PC-9 (cell line): ENCODE data around the gene ACSM4. TPM values are rescaled to one million over a fixed set of nuclear protein-coding genes. Genes with fewer than 3 reads are reported as not detected.

ENCODE experiments used
- BruUV-seq: library from RNA; stranded (reverse); fragments of 400-500 nt; replicated peaks from 2 replicates; lab custom pipeline; 2021; lab: Mats Ljungman, UMichigan
- CTCF ChIA-PET: fragments of 300-600 bp; sonication (Branson Sonifier 250); formaldehyde crosslinking; loops from one replicate; lab custom pipeline; 2022; ENCODE audit warnings: antibody characterized with exemption; lab: Charles Lee
- POLR2A ChIA-PET: fragments of 300-600 bp; sonication (Branson Sonifier 250); formaldehyde crosslinking; loops from one replicate; lab custom pipeline; 2022; ENCODE audit warnings: antibody characterized with exemption; ENCODE audit not compliant: unreplicated experiment; lab: Charles Lee
- DNase-seq, 2 experiments: peaks; one replicate each; pipeline versions ENCODE4 v3.0.0 to v3.0.0-alpha.2; 2015 to 2022; ENCODE audit warnings: mixed read lengths in 1 of 2
- H2AFZ ChIP-seq: fragments of 200-600 bp; sonication (generic); 2 replicates; pipeline ENCODE4 v1.8.1; 2017; ENCODE audit warnings: antibody characterized with exemption
- H3F3A ChIP-seq: fragments of 200-600 bp; sonication (generic); 2 replicates; pipeline ENCODE4 v1.8.1; 2017; ENCODE audit warnings: antibody characterized with exemption, mild to moderate bottlenecking, low read depth; ENCODE audit not compliant: insufficient read depth
- H3K27ac ChIP-seq: fragments of 200-600 bp; sonication (generic); 2 replicates; pipeline ENCODE4 v1.6.1; 2016; ENCODE audit warnings: mixed run types
- H3K27me3 ChIP-seq: fragments of 200-600 bp; sonication (generic); 2 replicates; pipeline ENCODE4 v1.6.1; 2016; ENCODE audit warnings: low read depth, mixed run types; ENCODE audit not compliant: insufficient read depth
- H3K36me3 ChIP-seq: fragments of 200-600 bp; sonication (generic); 2 replicates; pipeline ENCODE4 v1.6.1; 2016; ENCODE audit warnings: low read depth, mixed run types
- H3K4me1 ChIP-seq: fragments of 200-600 bp; sonication (generic); replicated peaks from 2 replicates; pipeline ENCODE4 v1.6.1; 2016; ENCODE audit warnings: mixed run types; ENCODE audit not compliant: insufficient read depth
- H3K4me2 ChIP-seq: fragments of 200-600 bp; sonication (generic); 2 replicates; pipeline ENCODE4 v1.6.1; 2017; ENCODE audit warnings: mixed run types
- H3K4me3 ChIP-seq: fragments of 200-600 bp; sonication (generic); 2 replicates; pipeline ENCODE4 v1.6.1; 2016; ENCODE audit warnings: mixed run types
- H3K79me2 ChIP-seq: fragments of 200-600 bp; sonication (generic); 2 replicates; pipeline ENCODE4 v1.6.1; 2017; ENCODE audit warnings: low read depth, mixed run types
- H3K9me2 ChIP-seq: fragments of 200-600 bp; sonication (generic); 2 replicates; pipeline ENCODE4 v1.8.1; 2017; ENCODE audit warnings: mild to moderate bottlenecking; ENCODE audit not compliant: insufficient read depth
- H3K9me3 ChIP-seq: fragments of 200-600 bp; sonication (generic); 2 replicates; pipeline ENCODE4 v1.8.1; 2016; ENCODE audit warnings: low read depth; ENCODE audit not compliant: insufficient read depth
- H4K20me1 ChIP-seq: fragments of 200-600 bp; sonication (generic); 2 replicates; pipeline ENCODE4 v1.8.1; 2017; ENCODE audit not compliant: insufficient read depth
- EZH2 ChIP-seq: fragments of 200-600 bp; sonication (generic); IDR thresholded peaks from 2 replicates; pipeline ENCODE4 v1.8.0; 2017; ENCODE audit warnings: antibody characterized with exemption, low read depth
- intact Hi-C: fragments of 100-400 bp; cut with micrococcal nuclease; formaldehyde crosslinking; loops from one replicate; pipeline ENCODE4 v1.10.0; 2022; ENCODE audit not compliant: unreplicated experiment
- total RNA-seq: library from RNA; stranded (reverse); gene quantifications from 2 replicates; pipeline ENCODE4 v1.2.3, GENCODE V29; 2021
- TF ChIP-seq, protein P1 (sequence below): fragments of 200-600 bp; sonication (generic); conservative IDR thresholded peaks from 2 replicates; pipeline ENCODE4 v1.6.1; 2017; ENCODE audit warnings: mixed run types, antibody characterized with exemption, mild to moderate bottlenecking, moderate library complexity

The ACSM4 gene
- total RNA-seq, 1 experiment from 2014 or later, result not detected

DNA sequence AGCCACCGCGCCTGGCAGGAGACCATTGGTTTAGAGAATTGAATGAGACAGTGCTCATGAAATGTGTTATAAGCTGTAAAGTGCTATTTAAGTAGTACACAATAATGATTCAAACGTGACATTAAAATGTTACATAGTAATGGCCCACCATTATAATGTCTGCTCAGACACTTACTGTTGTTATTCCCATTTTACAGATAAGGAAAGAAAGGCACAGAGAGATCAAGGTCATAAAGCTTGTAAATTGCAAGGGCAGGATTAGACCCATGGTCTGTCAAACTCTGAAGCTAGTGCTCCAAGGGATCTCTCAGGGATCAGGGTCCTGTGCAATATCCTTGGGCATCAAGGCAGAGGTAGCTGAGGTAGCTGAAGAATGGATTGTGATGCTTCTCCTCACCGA is 6.2 kb downstream of the ACSM4 start:
- Histone ChIP-seq H3K27me3 (no peaks in the 10 kb centered on the region), H3F3A (no peaks in the 10 kb centered on the region), H3K9me2 (no peaks in the 10 kb centered on the region), H3K4me2 (no peak overlapping the region), H3K9me3 (no peaks in the 10 kb centered on the region), H4K20me1 (no peaks in the 10 kb centered on the region), H3K4me3 (no peak overlapping the region), H3K27ac (no peak overlapping the region), H3K36me3 (no peaks in the 10 kb centered on the region), H3K79me2 (no peaks in the 10 kb centered on the region), H3K4me1 (no peaks in the 10 kb centered on the region), H2AFZ (no peak overlapping the region)
- POLR2A ChIA-PET, result no interaction called here
- DNase-seq, result no peak
- BruUV-seq, result no TSS peak
- CTCF ChIA-PET, result no interaction called here
- TF ChIP-seq, protein P1, sequence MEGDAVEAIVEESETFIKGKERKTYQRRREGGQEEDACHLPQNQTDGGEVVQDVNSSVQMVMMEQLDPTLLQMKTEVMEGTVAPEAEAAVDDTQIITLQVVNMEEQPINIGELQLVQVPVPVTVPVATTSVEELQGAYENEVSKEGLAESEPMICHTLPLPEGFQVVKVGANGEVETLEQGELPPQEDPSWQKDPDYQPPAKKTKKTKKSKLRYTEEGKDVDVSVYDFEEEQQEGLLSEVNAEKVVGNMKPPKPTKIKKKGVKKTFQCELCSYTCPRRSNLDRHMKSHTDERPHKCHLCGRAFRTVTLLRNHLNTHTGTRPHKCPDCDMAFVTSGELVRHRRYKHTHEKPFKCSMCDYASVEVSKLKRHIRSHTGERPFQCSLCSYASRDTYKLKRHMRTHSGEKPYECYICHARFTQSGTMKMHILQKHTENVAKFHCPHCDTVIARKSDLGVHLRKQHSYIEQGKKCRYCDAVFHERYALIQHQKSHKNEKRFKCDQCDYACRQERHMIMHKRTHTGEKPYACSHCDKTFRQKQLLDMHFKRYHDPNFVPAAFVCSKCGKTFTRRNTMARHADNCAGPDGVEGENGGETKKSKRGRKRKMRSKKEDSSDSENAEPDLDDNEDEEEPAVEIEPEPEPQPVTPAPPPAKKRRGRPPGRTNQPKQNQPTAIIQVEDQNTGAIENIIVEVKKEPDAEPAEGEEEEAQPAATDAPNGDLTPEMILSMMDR, result no peak
- TF ChIP-seq EZH2, result no peak
- intact Hi-C loops, result no loop called here

DNA sequence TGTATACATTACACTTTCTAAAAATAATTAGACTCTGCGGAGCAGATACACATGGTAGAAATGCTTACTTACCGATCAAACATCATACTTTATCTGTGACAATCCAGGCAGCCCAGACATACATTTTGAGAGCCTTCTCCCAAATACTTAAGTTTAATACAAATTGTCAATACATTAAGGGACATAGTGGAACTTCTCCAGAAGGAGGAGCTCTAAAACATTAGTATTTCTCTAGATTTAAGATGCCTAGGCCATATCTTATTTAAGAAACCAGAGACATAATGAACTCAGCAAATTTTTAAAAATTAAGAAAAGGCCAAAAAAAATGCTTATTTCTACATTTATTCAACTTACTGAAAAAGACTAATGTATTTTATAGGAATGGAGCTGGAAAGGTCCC is 16.1 kb downstream of the ACSM4 start:
- no peak for TF ChIP-seq EZH2
- TF ChIP-seq, protein P1, result peak; percentile 43; the same call in 1 of the 2 replicates
- H3K27me3 ChIP-seq, result no peaks in the 10 kb centered on the region
- BruUV-seq, result no TSS peak
- H2AFZ ChIP-seq, result no peak overlapping the region
- CTCF ChIA-PET, result no interaction called here
- no peak overlapping the region for H3K4me2 ChIP-seq
- no peaks in the 10 kb centered on the region for H3K9me2 ChIP-seq
- POLR2A ChIA-PET, result no interaction called here
- H3F3A ChIP-seq, result no peaks in the 10 kb centered on the region
- H3K36me3 ChIP-seq, result no peaks in the 10 kb centered on the region
- intact Hi-C loops, result no loop called here
- no peak overlapping the region for H3K27ac ChIP-seq
- no peaks in the 10 kb centered on the region for H3K9me3 ChIP-seq
- H4K20me1 ChIP-seq, result no peaks in the 10 kb centered on the region
- no peak overlapping the region for H3K4me3 ChIP-seq
- H3K4me1 ChIP-seq, result no peaks in the 10 kb centered on the region
- no peak for DNase-seq
- no peaks in the 10 kb centered on the region for H3K79me2 ChIP-seq

GRCh38 chr12:7321624-7322023 is 17.8 kb downstream of the ACSM4 start:
- H3K79me2 ChIP-seq, result no peaks in the 10 kb centered on the region
- H2AFZ ChIP-seq, result no peak overlapping the region
- no peaks in the 10 kb centered on the region for H3K36me3 ChIP-seq
- ChIA-PET CTCF (no interaction called here), POLR2A (no interaction called here)
- no peak overlapping the region for H3K4me2 ChIP-seq
- no TSS peak for BruUV-seq
- H3K27ac ChIP-seq, result no peak overlapping the region
- H3K4me3 ChIP-seq, result no peak overlapping the region
- no peaks in the 10 kb centered on the region for H3K4me1 ChIP-seq
- no peaks in the 10 kb centered on the region for H3K9me2 ChIP-seq
- no peaks in the 10 kb centered on the region for H3K9me3 ChIP-seq
- H3F3A ChIP-seq, result no peaks in the 10 kb centered on the region
- TF ChIP-seq, protein P1, result no peak
- no peak for TF ChIP-seq EZH2
- H4K20me1 ChIP-seq, result no peaks in the 10 kb centered on the region
- H3K27me3 ChIP-seq, result no peaks in the 10 kb centered on the region
- intact Hi-C loops, result no loop called here
- DNase-seq, result no peak
